ENCODE results near the gene ATP5F1C. TPM values are rescaled to one million over a fixed set of nuclear protein-coding genes. Genes with fewer than 3 reads are reported as not detected.

The ATP5F1C gene
- total RNA-seq, 2 experiments from 2014 or later = 282 to 292 TPM

GRCh38 chr10:7819121-7819460 is 31.1 kb downstream of the ATP5F1C start:
- peaks cover 1% of the 10 kb centered on the region for H3K36me3 Mint-ChIP-seq (ENCODE audit: low read depth)
- H3K27me3 Mint-ChIP-seq = no peaks in the 10 kb centered on the region
- H3K4me1 Mint-ChIP-seq (ENCODE audit: low read depth) = peaks cover 37% of the 10 kb centered on the region
- ATAC-seq (peak; percentile 38), DNase-seq (peak; percentile 63)
- CTCF ChIA-PET = interaction anchor here (1.2 to 1.8 kb wide), 2 partner anchors 10 to 132 kb away, joined by 3 to 4 read pairs; no protein-coding TSS in a partner anchor
- H3K9me3 Mint-ChIP-seq = no peaks in the 10 kb centered on the region
- TF ChIP-seq CTCF (IDR thresholded peaks at IDR 0.05) = peak; percentile 14
- H3K27ac Mint-ChIP-seq = peak overlapping the region; percentile 86
- peak overlapping the region; percentile 93 for H3K4me3 Mint-ChIP-seq
- POLR2A ChIA-PET = interaction anchor here (1.0 to 2.5 kb wide), 6 partner anchors 10 to 311 kb away, joined by 3 to 20 read pairs (median 7); partner anchors contain the start of genes ATP5F1C and KIN
- intact Hi-C loops (cut with micrococcal nuclease) = no loop called here

- peaks cover 48% of the 10 kb centered on the region for H3K4me1 Mint-ChIP-seq (ENCODE audit: low read depth)
Measured at GRCh38 chr10:7824251-7824650, 36.3 kb downstream of the ATP5F1C start.

GRCh38 chr10:7826971-7827370 is 39.0 kb downstream of the ATP5F1C start:
- no peaks in the 10 kb centered on the region for H3K27me3 Mint-ChIP-seq
- TF ChIP-seq CTCF (IDR thresholded peaks at IDR 0.05) = no peak
- ChIA-PET CTCF (no interaction called here), POLR2A (interaction anchor here (1.0 kb wide), 1 partner anchor 14 kb away, joined by 3 read pairs; no protein-coding TSS in a partner anchor)
- ATAC-seq (peak; percentile 67), DNase-seq (peak; percentile 18)
- H3K4me1 Mint-ChIP-seq (ENCODE audit: low read depth) = peaks cover 36% of the 10 kb centered on the region
- H3K9me3 Mint-ChIP-seq = no peaks in the 10 kb centered on the region
- H3K27ac Mint-ChIP-seq = no peak overlapping the region
- peaks cover 40% of the 10 kb centered on the region for H3K36me3 Mint-ChIP-seq (ENCODE audit: low read depth)
- no peak overlapping the region for H3K4me3 Mint-ChIP-seq
- intact Hi-C loops (cut with micrococcal nuclease) = no loop called here

More at GRCh38 chr10:7824251-7824650, 36.3 kb downstream of the ATP5F1C start:
- Mint-ChIP-seq H3K36me3 (ENCODE audit: low read depth) (peaks cover 31% of the 10 kb centered on the region), H3K27ac (no peak overlapping the region), H3K27me3 (no peaks in the 10 kb centered on the region), H3K4me3 (no peak overlapping the region), H3K9me3 (no peaks in the 10 kb centered on the region)
- no peak for DNase-seq
- no peak for TF ChIP-seq CTCF (IDR thresholded peaks at IDR 0.05)
- ChIA-PET CTCF (interaction anchor here (1.0 kb wide), 1 partner anchor 299 kb away, joined by 4 read pairs; no protein-coding TSS in a partner anchor), POLR2A (no interaction called here)
- intact Hi-C loops (cut with micrococcal nuclease) = no loop called here
- no peak for ATAC-seq

- TF ChIP-seq CTCF (IDR thresholded peaks at IDR 0.05) = no peak
- peaks cover 44% of the 10 kb centered on the region for H3K36me3 Mint-ChIP-seq (ENCODE audit: low read depth)
- ATAC-seq = no peak
- H3K27ac Mint-ChIP-seq = no peak overlapping the region
- intact Hi-C loops (cut with micrococcal nuclease) = no loop called here
- ChIA-PET CTCF (no interaction called here), POLR2A (no interaction called here)
- no peak overlapping the region for H3K4me3 Mint-ChIP-seq
- H3K4me1 Mint-ChIP-seq (ENCODE audit: low read depth) = peaks cover 48% of the 10 kb centered on the region
- H3K9me3 Mint-ChIP-seq = no peaks in the 10 kb centered on the region
- DNase-seq = no peak
- no peaks in the 10 kb centered on the region for H3K27me3 Mint-ChIP-seq
Measured at GRCh38 chr10:7829289-7829834, 41.4 kb downstream of the ATP5F1C start.

GRCh38 chr10:7832060-7832459 is 44.1 kb downstream of the ATP5F1C start:
- peaks cover 38% of the 10 kb centered on the region for H3K4me1 Mint-ChIP-seq (ENCODE audit: low read depth)
- no peaks in the 10 kb centered on the region for H3K9me3 Mint-ChIP-seq
- no peak for DNase-seq
- CTCF ChIA-PET = no interaction called here
- POLR2A ChIA-PET = no interaction called here
- peaks cover 31% of the 10 kb centered on the region for H3K36me3 Mint-ChIP-seq (ENCODE audit: low read depth)
- no peak for ATAC-seq
- H3K4me3 Mint-ChIP-seq = no peak overlapping the region
- no peaks in the 10 kb centered on the region for H3K27me3 Mint-ChIP-seq
- intact Hi-C loops (cut with micrococcal nuclease) = no loop called here
- no peak overlapping the region for H3K27ac Mint-ChIP-seq
- TF ChIP-seq CTCF (IDR thresholded peaks at IDR 0.05) = no peak

Measured in activated CD8-positive, alpha-beta T cell treated with anti-CD3 and anti-CD28 coated beads for 36 hours (primary cell).